Measurements from ENCODE around the gene HIBADH.

GRCh38 chr7:27476493-27476892, 186.2 kb downstream of the HIBADH start:
- TF ChIP-seq CTCF (IDR thresholded peaks at IDR 0.05) (no peak), POLR2A (IDR thresholded peaks at IDR 0.05) (no peak), POLR2AphosphoS5 (IDR thresholded peaks at IDR 0.05; ENCODE audit: insufficient read depth in 1 of 2, low read depth in 1 of 2) (no peak)

All from vagina (tissue), 2 donors.